CD14-positive monocyte (primary cell): ENCODE measurements around the gene RUNX2. TPM values are rescaled to one million over a fixed set of nuclear protein-coding genes. Genes with fewer than 3 reads are reported as not detected.

ENCODE experiments used
- DNase-seq, 3 donors: peaks; one replicate each; pipeline ENCODE4 v3.0.0-alpha.2; 2011 to 2022
- H2AFZ ChIP-seq: 2 replicates; pipeline ENCODE4 v1.6.0; 2012; ENCODE audit warnings: mild to moderate bottlenecking, low read depth, low read length, inconsistent platforms; ENCODE audit not compliant: insufficient read depth, poor library complexity, severe bottlenecking
- H3K27ac ChIP-seq, 2 donors: 1 replicate in 1 of 2; 2 replicates in 1 of 2; pipeline ENCODE4 v1.5.1; 2012 to 2013; ENCODE audit warnings: low read length in 2 of 2, control low read depth in 1 of 2, inconsistent platforms in 1 of 2, low read depth in 1 of 2, mild to moderate bottlenecking in 1 of 2
- H3K27me3 ChIP-seq, 2 donors: one replicate each; pipeline versions ENCODE4 v1.6.0 to v1.6.1; 2011 to 2013; ENCODE audit warnings: low read length in 2 of 2; ENCODE audit not compliant: control insufficient read depth in 2 of 2, insufficient read depth in 2 of 2
- H3K36me3 ChIP-seq, 2 donors: replicated peaks in 1 of 2; 1 replicate in 1 of 2; 2 replicates in 1 of 2; pipeline versions ENCODE4 v1.5.1 to v1.6.1; 2012 to 2013; ENCODE audit warnings: low read length in 2 of 2, control low read depth in 1 of 2, inconsistent platforms in 1 of 2, mild to moderate bottlenecking in 1 of 2; ENCODE audit not compliant: insufficient read depth in 2 of 2, control insufficient read depth in 1 of 2
- H3K4me1 ChIP-seq, 2 donors: 1 replicate in 1 of 2; 2 replicates in 1 of 2; pipeline versions ENCODE4 v1.5.1 to v1.6.1; 2012 to 2013; ENCODE audit warnings: low read length in 2 of 2, control low read depth in 1 of 2, inconsistent platforms in 1 of 2, mild to moderate bottlenecking in 1 of 2, moderate library complexity in 1 of 2; ENCODE audit not compliant: insufficient read depth in 2 of 2, control insufficient read depth in 1 of 2
- H3K4me2 ChIP-seq: replicated peaks from 2 replicates; pipeline ENCODE3; 2012; ENCODE audit warnings: low read length, moderate library complexity, mild to moderate bottlenecking; ENCODE audit not compliant: poor library complexity, severe bottlenecking; ENCODE audit errors: extremely low read depth
- H3K4me3 ChIP-seq, 3 experiments: fragments of 200-600 bp in 1 of 3; sonication (generic) in 1 of 3; replicated peaks in 1 of 3; 1 replicate in 2 of 3; 2 replicates in 1 of 3; pipeline ENCODE4 v1.5.1; 2011 to 2013; ENCODE audit warnings: low read length in 3 of 3, mild to moderate bottlenecking in 3 of 3, control low read depth in 2 of 3, low read depth in 2 of 3, inconsistent platforms in 1 of 3, moderate library complexity in 1 of 3
- H3K79me2 ChIP-seq: 2 replicates; pipeline ENCODE4 v1.6.0; 2012; ENCODE audit warnings: mild to moderate bottlenecking, control low read depth, inconsistent platforms, low read length, moderate library complexity; ENCODE audit not compliant: insufficient read depth
- H3K9ac ChIP-seq: 2 replicates; pipeline ENCODE4 v1.6.0; 2017; ENCODE audit warnings: low read length, mild to moderate bottlenecking; ENCODE audit not compliant: insufficient read depth, poor library complexity, severe bottlenecking
- H3K9me3 ChIP-seq, 2 donors: replicated peaks in 1 of 2; 1 replicate in 1 of 2; 2 replicates in 1 of 2; pipeline versions ENCODE4 v1.5.1 to v1.6.1; 2012 to 2013; ENCODE audit warnings: low read length in 2 of 2, control low read depth in 1 of 2; ENCODE audit not compliant: control insufficient read depth in 1 of 2, insufficient read depth in 1 of 2
- H4K20me1 ChIP-seq: 2 replicates; pipeline ENCODE4 v1.6.0; 2012; ENCODE audit warnings: mild to moderate bottlenecking, low read length, control low read depth, moderate library complexity; ENCODE audit not compliant: insufficient read depth
- H3K27ac Mint-ChIP-seq, 7 donors: one replicate each; pipeline ENCODE4 v1.8.0; 2020; ENCODE audit warnings: mild to moderate bottlenecking in 7 of 7, mixed read lengths in 7 of 7, moderate library complexity in 6 of 7, inconsistent platforms in 2 of 7
- H3K27me3 Mint-ChIP-seq, 3 donors: one replicate each; pipeline ENCODE4 v1.8.0; 2021 to 2022; ENCODE audit warnings: low read depth in 3 of 3, mild to moderate bottlenecking in 3 of 3, mixed read lengths in 3 of 3, moderate library complexity in 3 of 3, inconsistent platforms in 1 of 3
- H3K36me3 Mint-ChIP-seq, 2 donors: one replicate each; pipeline ENCODE4 v1.8.0; 2020; ENCODE audit warnings: mixed read lengths in 2 of 2, inconsistent platforms in 1 of 2, mild to moderate bottlenecking in 1 of 2
- H3K4me1 Mint-ChIP-seq: one replicate; pipeline ENCODE4 v1.8.0; 2020; ENCODE audit warnings: mild to moderate bottlenecking, mixed read lengths
- H3K4me3 Mint-ChIP-seq, 2 donors: one replicate each; pipeline ENCODE4 v1.8.0; 2020; ENCODE audit warnings: mild to moderate bottlenecking in 2 of 2, mixed read lengths in 2 of 2, moderate library complexity in 1 of 2
- H3K9me3 Mint-ChIP-seq, 7 donors: one replicate each; pipeline ENCODE4 v1.8.0; 2020 to 2022; ENCODE audit warnings: mixed read lengths in 7 of 7, mild to moderate bottlenecking in 6 of 7, moderate library complexity in 6 of 7, inconsistent platforms in 2 of 7
- CTCF ChIP-seq: fragments of 200-600 bp; IDR thresholded peaks from one replicate; pipeline ENCODE4 v1.8.0; 2022; ENCODE audit warnings: antibody characterized with exemption, mild to moderate bottlenecking
- WGBS: methylation state at CpG from one replicate; pipeline ENCODE4 v1.1.5; 2013; ENCODE audit warnings: missing lambda C conversion rate; ENCODE audit not compliant: insufficient coverage; 5-methylcytosine and 5-hydroxymethylcytosine counted together
- intact Hi-C, 2 donors: fragments of 100-400 bp; cut with micrococcal nuclease; formaldehyde crosslinking; loops; one replicate each; pipeline versions ENCODE4 v1.15.0 to v1.15.1; 2023
- polyA plus RNA-seq, 3 donors: library from polyadenylated mRNA; depleted of rRNA in 1 of 3; unstranded in 2 of 3; stranded (reverse) in 1 of 3; fragments of 300-500 nt in 2 of 3; fragments of >200 nt in 1 of 3; fragmentation: Illumina TruSeq in 2 of 3; gene quantifications; 1 replicate in 2 of 3; 2 replicates in 1 of 3; pipeline ENCODE4 v1.2.3, GENCODE V29; 2012 to 2021

Gene RUNX2
- polyA plus RNA-seq, 3 donors: 1.3 to 5.0 (median 2.5) TPM

- intact Hi-C loops: no loop called here
Measured at GRCh38 chr6:45538641-45539547, 210.8 kb downstream of the RUNX2 start.

More at GRCh38 chr6:45538641-45539547, 210.8 kb downstream of the RUNX2 start:
- H3K27me3 ChIP-seq: no peaks in the 10 kb centered on the region
- H3K4me1 ChIP-seq: no peaks in the 10 kb centered on the region
- peaks cover 9 to 28% of the 10 kb centered on the region in 2 donors for H3K36me3 ChIP-seq
- Mint-ChIP-seq H3K4me3 (peak overlapping the region in 1 of 2 donors; percentile 11), H3K27me3 (peaks cover 0 to 2% (median 0%) of the 10 kb centered on the region in 3 donors), H3K4me1 (peaks cover 24% of the 10 kb centered on the region), H3K36me3 (peaks cover 27 to 49% of the 10 kb centered on the region in 2 donors), H3K9me3 (no peaks in the 10 kb centered on the region), H3K27ac (peak overlapping the region in 2 of 7 donors; percentile 15 to 55)
- no peak overlapping the region for H3K9ac ChIP-seq
- no peak overlapping the region for H3K27ac ChIP-seq
- no peak overlapping the region for H3K4me2 ChIP-seq
- H2AFZ ChIP-seq: no peak overlapping the region
- H3K79me2 ChIP-seq: no peaks in the 10 kb centered on the region
- no peaks in the 10 kb centered on the region for H4K20me1 ChIP-seq
- H3K9me3 ChIP-seq: no peaks in the 10 kb centered on the region
- no peak for TF ChIP-seq CTCF
- DNase-seq: no peak
- 23% methylated on average over 4 of the region's 8 CpGs for WGBS
- no peak overlapping the region for H3K4me3 ChIP-seq
